ENCODE results near the gene DCUN1D2.

DNA sequence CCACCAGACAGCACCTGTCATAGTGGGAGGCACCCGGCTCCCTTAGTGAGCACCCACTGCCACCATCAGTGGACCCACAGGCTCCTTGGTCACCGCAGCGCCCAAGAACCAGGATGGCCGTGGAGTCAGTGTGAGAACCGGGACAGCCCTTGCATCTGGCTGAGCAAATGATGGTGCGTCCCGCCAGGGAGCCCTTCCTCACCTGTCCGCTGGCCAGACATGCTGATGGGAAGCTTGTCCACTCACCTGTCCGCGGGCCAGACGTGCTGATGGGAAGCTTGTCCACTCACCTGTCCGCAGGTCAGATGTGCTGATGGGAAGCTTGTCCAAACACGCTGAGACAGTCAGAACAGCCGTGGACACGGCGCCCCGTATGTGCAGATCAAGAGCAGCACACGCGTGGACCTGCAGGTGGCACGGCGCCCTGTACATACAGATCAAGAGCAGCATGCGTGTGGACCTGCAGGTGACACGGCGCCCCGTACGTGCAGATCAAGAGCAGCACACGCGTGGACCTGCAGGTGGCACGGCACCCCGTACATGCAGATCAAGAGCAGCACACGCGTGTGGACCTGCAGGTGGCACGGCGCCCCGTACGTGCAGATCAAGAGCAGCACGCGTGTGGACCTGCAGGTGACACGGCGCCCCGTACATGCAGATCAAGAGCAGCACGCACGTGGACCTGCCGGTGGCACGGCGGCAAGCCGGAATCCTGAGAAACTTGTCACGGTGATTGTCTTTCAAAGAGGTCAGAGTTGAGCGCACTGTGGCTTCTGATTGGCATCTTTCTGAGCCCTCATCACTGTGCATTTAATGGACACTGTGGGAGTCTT lies 40.7 kb upstream of the DCUN1D2 start:
- TF ChIP-seq CTCF (IDR thresholded peaks at IDR 0.05) (no peak), POLR2A (IDR thresholded peaks at IDR 0.05) (no peak)

Data from Peyer's patch (tissue), 4 donors.